HG03460 (cell line): ENCODE measurements around the gene MGAT5.
A peak's percentile ranks its signal among the peaks of the same experiment; 100 is the strongest.

Source experiments
- ATAC-seq: cut with Tn5 transposase; IDR thresholded peaks from one replicate; pipeline ENCODE4 v1.9.1; 2021; ENCODE audit not compliant: unreplicated experiment

MGAT5 gene

GRCh38 chr2:134361648-134362047, 107.8 kb downstream of the MGAT5 start:
- ATAC-seq, result no peak

GRCh38 chr2:134362152-134362668, 108.3 kb downstream of the MGAT5 start:
- no peak for ATAC-seq

- ATAC-seq, result no peak
Observed at GRCh38 chr2:134362740-134363139, 108.9 kb downstream of the MGAT5 start.

GRCh38 chr2:134365356-134365755, 111.5 kb downstream of the MGAT5 start:
- no peak for ATAC-seq

GRCh38 chr2:134366359-134366758, 112.5 kb downstream of the MGAT5 start:
- ATAC-seq, result no peak

- no peak for ATAC-seq
Observed at GRCh38 chr2:134367213-134367612, 113.3 kb downstream of the MGAT5 start.

GRCh38 chr2:134368009-134368817, 114.3 kb downstream of the MGAT5 start:
- no peak for ATAC-seq

- ATAC-seq, result no peak
Observed at GRCh38 chr2:134369220-134369902, 115.5 kb downstream of the MGAT5 start.

- ATAC-seq, result no peak
Observed at GRCh38 chr2:134370655-134371445, 117.0 kb downstream of the MGAT5 start.

- no peak for ATAC-seq
Observed at GRCh38 chr2:134372141-134372540, 118.3 kb downstream of the MGAT5 start.

GRCh38 chr2:134372611-134373131, 118.8 kb downstream of the MGAT5 start:
- no peak for ATAC-seq

GRCh38 chr2:134375935-134376334, 122.1 kb downstream of the MGAT5 start:
- ATAC-seq, result no peak

- ATAC-seq, result no peak
Observed at GRCh38 chr2:134377730-134378129, 123.9 kb downstream of the MGAT5 start.

- ATAC-seq, result no peak
Observed at GRCh38 chr2:134379293-134379692, 125.4 kb downstream of the MGAT5 start.

GRCh38 chr2:134379722-134380121, 125.8 kb downstream of the MGAT5 start:
- ATAC-seq, result no peak

- ATAC-seq, result no peak
Observed at GRCh38 chr2:134381141-134381540, 127.3 kb downstream of the MGAT5 start.

- no peak for ATAC-seq
Observed at GRCh38 chr2:134384131-134384530, 130.3 kb downstream of the MGAT5 start.

GRCh38 chr2:134385195-134385594, 131.3 kb downstream of the MGAT5 start:
- no peak for ATAC-seq

GRCh38 chr2:134386310-134386709, 132.4 kb downstream of the MGAT5 start:
- no peak for ATAC-seq

- ATAC-seq, result no peak
Observed at GRCh38 chr2:134389381-134389780, 135.5 kb downstream of the MGAT5 start.

GRCh38 chr2:134391751-134392160, 137.9 kb downstream of the MGAT5 start:
- peak; percentile 79 for ATAC-seq
